Measurements from ENCODE around the gene ATP2C2. TPM values are rescaled to one million over a fixed set of nuclear protein-coding genes. Genes with fewer than 3 reads are reported as not detected.
A peak's percentile ranks its signal among the peaks of the same experiment; 100 is the strongest.
"Not testable (repeated sequence)": the region's sequence is repeated elsewhere in the genome, so short reads cannot be mapped to it uniquely, and the experiment has no call there.

Gene ATP2C2
- total RNA-seq, 1 donor from 2014 or later: not detected

- no peak for DNase-seq (ENCODE audit: low spot score)
- intact Hi-C loops (cut with DNase I): no loop called here
Observed at GRCh38 chr16:84387021-84387420, 18.7 kb downstream of the ATP2C2 start.

GRCh38 chr16:84390131-84390785 lies 21.9 kb downstream of the ATP2C2 start:
- DNase-seq (ENCODE audit: low spot score): no peak

GRCh38 chr16:84391151-84392030 lies 23.1 kb downstream of the ATP2C2 start:
- no peak for DNase-seq (ENCODE audit: low spot score)
- intact Hi-C loops (cut with DNase I): no loop called here

More at GRCh38 chr16:84390131-84390785, 21.9 kb downstream of the ATP2C2 start:
- intact Hi-C loops (cut with DNase I): no loop called here

GRCh38 chr16:84392031-84392360 lies 23.7 kb downstream of the ATP2C2 start:
- no peak for DNase-seq (ENCODE audit: low spot score)
- intact Hi-C loops (cut with DNase I): no loop called here

- DNase-seq (ENCODE audit: low spot score); intact Hi-C loops (cut with DNase I): not testable (repeated sequence)
Observed at GRCh38 chr16:84396082-84396481, 27.7 kb downstream of the ATP2C2 start.

- no peak for DNase-seq (ENCODE audit: low spot score)
Observed at GRCh38 chr16:84396537-84397008, 28.2 kb downstream of the ATP2C2 start.

GRCh38 chr16:84397090-84397489 lies 28.8 kb downstream of the ATP2C2 start:
- intact Hi-C loops (cut with DNase I): no loop called here
- DNase-seq (ENCODE audit: low spot score): no peak

More at GRCh38 chr16:84396537-84397008, 28.2 kb downstream of the ATP2C2 start:
- intact Hi-C loops (cut with DNase I): no loop called here

GRCh38 chr16:84398701-84399100 lies 30.4 kb downstream of the ATP2C2 start:
- intact Hi-C loops (cut with DNase I): no loop called here
- DNase-seq (ENCODE audit: low spot score): no peak

- not testable (repeated sequence) for DNase-seq (ENCODE audit: low spot score)
Observed at GRCh38 chr16:84399912-84400311, 31.6 kb downstream of the ATP2C2 start.

GRCh38 chr16:84403435-84403834 lies 35.1 kb downstream of the ATP2C2 start:
- intact Hi-C loops (cut with DNase I); DNase-seq (ENCODE audit: low spot score): not testable (repeated sequence)

More at GRCh38 chr16:84399912-84400311, 31.6 kb downstream of the ATP2C2 start:
- intact Hi-C loops (cut with DNase I): not testable (repeated sequence)

GRCh38 chr16:84404324-84404723 lies 36.0 kb downstream of the ATP2C2 start:
- intact Hi-C loops (cut with DNase I): no loop called here
- no peak for DNase-seq (ENCODE audit: low spot score)

GRCh38 chr16:84404936-84405639 lies 36.8 kb downstream of the ATP2C2 start:
- intact Hi-C loops (cut with DNase I): no loop called here
- no peak for DNase-seq (ENCODE audit: low spot score)

GRCh38 chr16:84406006-84406963 lies 37.9 kb downstream of the ATP2C2 start:
- intact Hi-C loops (cut with DNase I): no loop called here
- peak; percentile 39 for DNase-seq (ENCODE audit: low spot score)

- intact Hi-C loops (cut with DNase I): no loop called here
Observed at GRCh38 chr16:84407588-84408313, 39.4 kb downstream of the ATP2C2 start.

GRCh38 chr16:84408314-84408690 lies 40.0 kb downstream of the ATP2C2 start:
- intact Hi-C loops (cut with DNase I): no loop called here

More at GRCh38 chr16:84407588-84408313, 39.4 kb downstream of the ATP2C2 start:
- peak; percentile 20 for DNase-seq (ENCODE audit: low spot score)

GRCh38 chr16:84408856-84409255 lies 40.5 kb downstream of the ATP2C2 start:
- intact Hi-C loops (cut with DNase I): no loop called here
- DNase-seq (ENCODE audit: low spot score): no peak

More at GRCh38 chr16:84408314-84408690, 40.0 kb downstream of the ATP2C2 start:
- DNase-seq (ENCODE audit: low spot score): peak; percentile 71

- intact Hi-C loops (cut with DNase I): no loop called here
- DNase-seq (ENCODE audit: low spot score): peak; percentile 58
Observed at GRCh38 chr16:84410361-84411138, 42.2 kb downstream of the ATP2C2 start.

All from cardiac septum (tissue), 1 donor.